Panc1 (cell line): ENCODE measurements around the gene SAMD4A. TPM values are rescaled to one million over a fixed set of nuclear protein-coding genes. Genes with fewer than 3 reads are reported as not detected.

ENCODE experiments used
- ATAC-seq: fragments of 200-7000 bp; cut with Tn5 transposase; 2 replicates; pipeline ENCODE4 v1.9.1; 2020; ENCODE audit warnings: mild to moderate bottlenecking, moderate library complexity
- BruUV-seq: library from RNA; stranded (reverse); fragments of 400-500 nt; replicated peaks from 2 replicates; lab custom pipeline; 2021; lab: Mats Ljungman, UMichigan
- CTCF ChIA-PET: fragments of 300-600 bp; sonication (Branson Sonifier 250); formaldehyde crosslinking; loops from one replicate; lab custom pipeline; 2022; ENCODE audit warnings: antibody characterized with exemption; lab: Charles Lee
- POLR2A ChIA-PET: fragments of 300-600 bp; sonication (Branson Sonifier 250); formaldehyde crosslinking; loops from one replicate; lab custom pipeline; 2022; ENCODE audit warnings: antibody characterized with exemption; lab: Charles Lee
- DNase-seq: peaks from one replicate; pipeline ENCODE4 v3.0.0-alpha.2; 2010; ENCODE audit warnings: low read depth, low spot score
- H3K27ac ChIP-seq: 2 replicates; pipeline ENCODE4 v1.5.1; 2011; ENCODE audit warnings: mild to moderate bottlenecking, low read length, inconsistent platforms
- H3K27me3 ChIP-seq: fragments of 200-500 bp; sonication (Bioruptor generic); 2 replicates; pipeline ENCODE4 v1.6.0; 2014; ENCODE audit warnings: low read length, inconsistent platforms; ENCODE audit not compliant: control insufficient read depth, insufficient read depth
- H3K36me3 ChIP-seq: fragments of 200-500 bp; sonication (Bioruptor generic); 2 replicates; pipeline ENCODE4 v1.5.1; 2014; ENCODE audit warnings: inconsistent platforms, mild to moderate bottlenecking, low read length, moderate library complexity; ENCODE audit not compliant: control insufficient read depth, insufficient read depth
- H3K4me1 ChIP-seq: 2 replicates; pipeline ENCODE4 v1.5.1; 2011; ENCODE audit warnings: inconsistent platforms, mild to moderate bottlenecking, low read length, moderate library complexity; ENCODE audit not compliant: control insufficient read depth, insufficient read depth
- H3K4me3 ChIP-seq, 2 experiments: 2 replicates each; pipeline ENCODE4 v1.5.1; 2011 to 2012; ENCODE audit warnings: low read depth in 2 of 2, low read length in 2 of 2, mild to moderate bottlenecking in 2 of 2, inconsistent platforms in 1 of 2, moderate library complexity in 1 of 2
- H3K9me3 ChIP-seq: fragments of 200-500 bp; sonication (Bioruptor generic); 2 replicates; pipeline ENCODE4 v1.5.1; 2014; ENCODE audit warnings: low read depth, mild to moderate bottlenecking, inconsistent platforms, low read length, moderate library complexity; ENCODE audit not compliant: control insufficient read depth, insufficient read depth
- CTCF ChIP-seq: fragments of 450-650 bp; IDR thresholded peaks from 2 replicates; pipeline ENCODE4 v1.5.1; 2017; ENCODE audit warnings: mild to moderate bottlenecking
- POLR2AphosphoS5 ChIP-seq: IDR thresholded peaks from 2 replicates; pipeline ENCODE4 v1.6.1; 2012; ENCODE audit warnings: mild to moderate bottlenecking, low read depth, low read length, moderate library complexity
- REST ChIP-seq, 2 experiments: IDR thresholded peaks; 2 replicates each; pipeline ENCODE4 v1.6.1; 2011 to 2012; ENCODE audit warnings: low read depth in 2 of 2, control low read depth in 1 of 2, low read length in 1 of 2, mild to moderate bottlenecking in 1 of 2, moderate library complexity in 1 of 2; ENCODE audit not compliant: insufficient read depth in 1 of 2
- SIN3A ChIP-seq: IDR thresholded peaks from 2 replicates; pipeline ENCODE4 v1.6.1; 2012; ENCODE audit warnings: low read depth, mild to moderate bottlenecking, low read length, moderate library complexity, borderline replicate concordance; ENCODE audit not compliant: insufficient read depth
- TCF7L2 ChIP-seq: IDR thresholded peaks from 2 replicates; pipeline ENCODE4 v1.6.1; 2011; ENCODE audit warnings: mild to moderate bottlenecking, low read depth, low read length, inconsistent platforms
- in situ Hi-C: cut with HindIII; loops from 2 replicates; pipeline ENCODE4 v1.10.0; 2016; ENCODE audit warnings: low sequenced_read_pairs, low pct_unique_long_range_greater_than_20kb
- intact Hi-C: fragments of 100-400 bp; cut with micrococcal nuclease; formaldehyde crosslinking; loops from one replicate; pipeline ENCODE4 v1.10.0; 2022; ENCODE audit not compliant: unreplicated experiment
- total RNA-seq: library from RNA; stranded (reverse); gene quantifications from one replicate; pipeline ENCODE4 v1.2.1, GENCODE V29; 2021; ENCODE audit not compliant: unreplicated experiment

The SAMD4A gene
- total RNA-seq, 1 experiment from 2014 or later, result 15.2 TPM

DNA sequence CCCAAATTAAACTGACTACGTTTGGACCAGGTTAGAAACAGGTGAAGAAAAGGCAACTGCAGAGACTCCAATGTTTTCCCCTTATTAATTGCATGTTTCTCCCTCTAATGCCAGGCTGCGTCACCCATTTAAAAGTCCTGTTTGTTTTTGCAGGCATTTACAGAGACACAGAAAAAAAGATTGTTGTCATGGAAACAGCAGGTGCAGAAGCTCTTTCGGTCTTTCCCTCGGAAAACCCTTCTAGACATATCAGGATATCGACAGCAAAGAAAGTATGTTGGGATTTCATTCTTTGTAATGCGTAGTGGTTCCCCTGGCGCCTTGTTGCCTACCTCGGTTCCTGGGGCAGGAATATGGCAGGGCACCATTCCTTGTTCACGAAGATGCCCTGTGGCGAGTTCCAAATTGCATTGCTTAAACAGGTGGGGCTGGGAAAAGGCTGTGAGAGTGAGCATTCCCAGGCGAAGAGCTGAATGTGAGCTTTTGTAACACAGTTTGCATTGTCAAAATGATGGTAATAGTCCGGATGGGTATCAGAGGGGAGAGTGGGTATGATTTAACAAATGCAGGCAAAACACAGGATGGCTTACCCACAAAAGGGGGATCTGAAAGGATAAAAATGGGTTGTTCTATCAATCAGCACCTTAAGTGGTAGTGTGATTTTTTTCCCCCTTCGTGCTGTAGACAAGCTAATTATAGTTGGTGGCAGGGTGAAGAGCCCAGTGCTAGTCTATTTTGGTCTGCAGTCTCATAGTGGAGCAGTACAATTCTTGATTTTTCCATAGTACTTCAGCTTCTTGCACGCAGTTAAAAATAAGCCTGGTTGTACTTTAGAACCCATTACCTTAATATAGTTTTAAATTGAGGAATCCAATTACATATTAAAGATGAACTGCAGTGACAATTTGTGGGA is 203.3 kb downstream of the SAMD4A start:
- H3K4me1 ChIP-seq, result peaks cover 17% of the 10 kb centered on the region
- no peak overlapping the region for H3K4me3 ChIP-seq
- H3K36me3 ChIP-seq, result no peaks in the 10 kb centered on the region
- no peaks in the 10 kb centered on the region for H3K9me3 ChIP-seq
- H3K27ac ChIP-seq, result no peak overlapping the region
- no peaks in the 10 kb centered on the region for H3K27me3 ChIP-seq
- ATAC-seq (no peak), DNase-seq (no peak)
- TF ChIP-seq CTCF, result no peak
- TF ChIP-seq TCF7L2, result no peak
- no peak for TF ChIP-seq POLR2AphosphoS5
- TF ChIP-seq SIN3A, result no peak
- TF ChIP-seq REST (IDR thresholded peaks at IDR 0.05; ENCODE audit: insufficient read depth in 1 of 2, low read depth in 2 of 2, low read length in 1 of 2), result no peak
- BruUV-seq, result no TSS peak
- in situ Hi-C loops (no loop called here), intact Hi-C loops (no loop called here)
- ChIA-PET CTCF (no interaction called here), POLR2A (interaction anchor here (0.6 kb wide), 2 partner anchors 100 to 189 kb away, joined by 3 read pairs; no protein-coding TSS in a partner anchor)

- Histone ChIP-seq H3K4me1 (peaks cover 17% of the 10 kb centered on the region), H3K9me3 (no peaks in the 10 kb centered on the region), H3K36me3 (no peaks in the 10 kb centered on the region), H3K27me3 (no peaks in the 10 kb centered on the region), H3K4me3 (no peak overlapping the region), H3K27ac (no peak overlapping the region)
- in situ Hi-C loops, result no loop called here
- DNase-seq (no peak), ATAC-seq (no peak)
- POLR2A ChIA-PET, result no interaction called here
- intact Hi-C loops, result no loop called here
- no peak for TF ChIP-seq POLR2AphosphoS5
- TF ChIP-seq TCF7L2, result no peak
- TF ChIP-seq REST (IDR thresholded peaks at IDR 0.05; ENCODE audit: insufficient read depth in 1 of 2, low read depth in 2 of 2, low read length in 1 of 2), result no peak
- no peak for TF ChIP-seq CTCF
- no peak for TF ChIP-seq SIN3A
- CTCF ChIA-PET, result no interaction called here
- no TSS peak for BruUV-seq
Observed at GRCh38 chr14:54771411-54772027, 204.6 kb downstream of the SAMD4A start.
